BE2C (cell line): ENCODE results near the gene INTS4.
"Not testable (repeated sequence)": the region's sequence is repeated elsewhere in the genome, so short reads cannot be mapped to it uniquely, and the experiment has no call there.

Experiments
- DNase-seq: peaks from one replicate; pipeline ENCODE4 v3.0.0-alpha.2; 2020
- H3K27me3 ChIP-seq: fragments of 250-450 bp; sonication (Bioruptor Pico); 2 replicates; pipeline ENCODE4 v1.5.1; 2020; ENCODE audit warnings: mild to moderate bottlenecking
- H3K36me3 ChIP-seq: fragments of 250-450 bp; sonication (Bioruptor Pico); 2 replicates; pipeline ENCODE4 v1.5.1; 2020; ENCODE audit warnings: mild to moderate bottlenecking
- H3K4me1 ChIP-seq: fragments of 250-450 bp; sonication (Bioruptor Pico); 2 replicates; pipeline ENCODE4 v1.5.1; 2020
- H3K4me3 ChIP-seq: 2 replicates; pipeline ENCODE4 v1.5.1; 2011; ENCODE audit warnings: low read depth, low read length
- H3K9me3 ChIP-seq: fragments of 250-450 bp; sonication (Bioruptor Pico); 2 replicates; pipeline ENCODE4 v1.5.1; 2020
- CTCF ChIP-seq: IDR thresholded peaks from 2 replicates; pipeline ENCODE4 v1.5.1; 2012; ENCODE audit warnings: mild to moderate bottlenecking, low read depth, low read length

Gene INTS4

GRCh38 chr11:78015878-78016277 lies 21.4 kb upstream of the INTS4 start:
- Histone ChIP-seq H3K36me3 (no peaks in the 10 kb centered on the region), H3K4me1 (no peaks in the 10 kb centered on the region), H3K4me3 (no peak overlapping the region), H3K27me3 (no peaks in the 10 kb centered on the region), H3K9me3 (no peaks in the 10 kb centered on the region; the same call in 1 of the 2 replicates)
- TF ChIP-seq CTCF = no peak
- DNase-seq = no peak

DNA sequence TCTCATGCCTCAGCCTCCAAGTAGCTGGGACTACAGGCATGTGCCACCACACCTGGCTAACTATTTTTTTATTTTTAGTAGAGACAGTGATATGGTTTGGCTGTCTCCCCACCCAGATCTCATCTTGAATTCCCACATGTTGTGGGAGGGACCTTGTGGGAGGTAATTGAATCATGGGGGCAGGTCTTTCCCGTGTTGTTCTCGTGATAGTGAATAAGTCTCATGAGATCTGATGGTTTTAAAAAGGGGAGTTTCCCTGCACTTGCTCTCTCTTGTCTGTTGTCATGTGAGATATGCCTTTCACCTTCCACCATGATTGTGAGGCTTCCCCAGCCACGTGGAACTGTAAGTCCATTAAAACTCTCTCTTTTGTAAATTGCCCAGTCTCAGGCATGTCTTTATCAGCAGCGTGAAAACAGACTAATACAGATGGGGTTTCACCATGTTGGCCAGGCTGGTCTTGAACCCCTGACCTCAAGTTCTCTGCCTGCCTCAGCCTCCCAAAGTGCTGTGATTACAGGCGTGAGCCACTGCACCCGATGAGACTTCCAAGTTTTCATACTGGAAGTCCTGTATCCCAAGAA lies 20.6 kb upstream of the INTS4 start:
- not testable (repeated sequence) for DNase-seq, H3K27me3 ChIP-seq

DNA sequence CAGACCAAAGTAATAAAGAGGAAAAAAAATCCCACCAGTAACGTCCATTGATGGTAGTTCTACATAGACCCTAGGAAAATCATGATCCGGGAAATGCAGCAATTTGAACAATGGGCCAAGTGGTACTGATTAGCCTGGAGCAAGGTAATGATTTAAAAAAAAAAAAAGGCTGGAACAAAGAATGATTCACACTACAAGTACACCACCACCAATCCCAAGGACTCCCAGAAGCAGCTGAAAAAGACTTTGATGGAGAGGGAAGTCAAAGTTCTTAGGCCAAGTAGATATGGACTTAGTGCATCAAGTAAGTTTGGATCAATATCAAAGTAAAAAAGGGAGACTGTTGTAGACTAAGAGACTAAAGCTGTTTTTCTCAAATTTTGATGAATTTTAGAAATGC lies 16.8 kb upstream of the INTS4 start:
- Histone ChIP-seq H3K4me3 (no peak overlapping the region), H3K27me3 (no peaks in the 10 kb centered on the region), H3K4me1 (no peaks in the 10 kb centered on the region), H3K9me3 (no peaks in the 10 kb centered on the region; the same call in 1 of the 2 replicates), H3K36me3 (no peaks in the 10 kb centered on the region)
- TF ChIP-seq CTCF = no peak
- DNase-seq = no peak

More for the DNA sequence above, 20.6 kb upstream of the INTS4 start:
- H3K36me3 ChIP-seq, H3K4me1 ChIP-seq, H3K4me3 ChIP-seq, H3K9me3 ChIP-seq: not testable (repeated sequence)

DNA sequence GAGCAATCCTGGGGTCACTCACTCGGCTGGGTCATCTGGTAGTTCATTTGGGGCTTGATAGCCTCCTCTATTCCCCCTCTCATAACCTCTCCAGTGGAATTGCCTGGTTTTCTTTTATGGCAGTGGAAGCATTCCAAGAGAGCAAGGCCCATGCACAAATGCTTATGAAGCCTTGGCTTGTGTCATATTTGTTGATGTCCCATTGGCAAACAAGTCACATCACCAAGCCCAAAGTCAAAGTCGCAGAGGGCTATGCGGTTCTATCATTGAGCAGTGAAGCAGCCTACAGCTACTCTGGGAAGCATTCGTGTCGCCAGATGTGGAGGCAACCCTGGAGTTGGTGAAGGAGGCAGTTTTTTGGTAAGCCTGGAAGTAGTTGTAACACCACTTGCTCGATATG lies 16.3 kb upstream of the INTS4 start:
- no peaks in the 10 kb centered on the region; the same call in 1 of the 2 replicates for H3K9me3 ChIP-seq
- no peak for TF ChIP-seq CTCF
- no peak for DNase-seq
- H3K4me1 ChIP-seq = no peaks in the 10 kb centered on the region
- no peaks in the 10 kb centered on the region for H3K27me3 ChIP-seq
- H3K36me3 ChIP-seq = no peaks in the 10 kb centered on the region
- H3K4me3 ChIP-seq = no peak overlapping the region

GRCh38 chr11:78010304-78010703 lies 15.8 kb upstream of the INTS4 start:
- TF ChIP-seq CTCF = no peak
- no peaks in the 10 kb centered on the region for H3K9me3 ChIP-seq
- H3K36me3 ChIP-seq = no peaks in the 10 kb centered on the region
- H3K27me3 ChIP-seq = no peaks in the 10 kb centered on the region
- H3K4me3 ChIP-seq = no peak overlapping the region
- DNase-seq = no peak
- no peaks in the 10 kb centered on the region for H3K4me1 ChIP-seq

- Histone ChIP-seq H3K36me3 (no peaks in the 10 kb centered on the region), H3K4me1 (no peaks in the 10 kb centered on the region), H3K9me3 (no peaks in the 10 kb centered on the region), H3K27me3 (no peaks in the 10 kb centered on the region), H3K4me3 (no peak overlapping the region)
- TF ChIP-seq CTCF = no peak
- DNase-seq = no peak
Measured at GRCh38 chr11:78009062-78009461, 14.6 kb upstream of the INTS4 start.

DNA sequence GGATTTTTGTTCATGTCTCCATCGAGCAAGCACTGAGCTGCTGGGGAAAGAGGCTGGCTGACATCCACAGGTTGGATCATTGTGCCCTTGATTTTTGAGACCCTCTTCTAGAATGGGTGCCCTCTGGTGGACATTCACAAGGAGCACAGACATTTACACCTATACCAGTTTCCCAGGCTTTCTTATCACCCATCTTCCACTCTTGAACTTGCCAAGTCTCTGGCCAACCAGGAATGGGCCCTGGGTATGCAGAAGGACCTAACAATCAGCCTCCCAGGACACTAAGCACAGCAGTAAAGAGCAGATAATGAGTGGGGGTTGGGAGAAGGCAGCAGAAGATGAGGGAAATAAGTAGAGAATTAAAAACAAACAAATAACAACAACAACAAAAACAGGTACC lies 5.7 kb upstream of the INTS4 start:
- Histone ChIP-seq H3K4me1 (peaks cover 3% of the 10 kb centered on the region; the same call in 1 of the 2 replicates), H3K9me3 (no peaks in the 10 kb centered on the region), H3K4me3 (no peak overlapping the region), H3K36me3 (no peaks in the 10 kb centered on the region), H3K27me3 (no peaks in the 10 kb centered on the region)
- peak; percentile 89 for TF ChIP-seq CTCF
- peak; percentile 63 for DNase-seq
